ENCODE results near the gene MGP. TPM values are rescaled to one million over a fixed set of nuclear protein-coding genes. Genes with fewer than 3 reads are reported as not detected.

MGP gene
- total and polyA plus RNA-seq, 2 of the 13 experiments (the other 11 are each of a cell fraction or from before 2014, with no cell fraction given) = not detected

DNA sequence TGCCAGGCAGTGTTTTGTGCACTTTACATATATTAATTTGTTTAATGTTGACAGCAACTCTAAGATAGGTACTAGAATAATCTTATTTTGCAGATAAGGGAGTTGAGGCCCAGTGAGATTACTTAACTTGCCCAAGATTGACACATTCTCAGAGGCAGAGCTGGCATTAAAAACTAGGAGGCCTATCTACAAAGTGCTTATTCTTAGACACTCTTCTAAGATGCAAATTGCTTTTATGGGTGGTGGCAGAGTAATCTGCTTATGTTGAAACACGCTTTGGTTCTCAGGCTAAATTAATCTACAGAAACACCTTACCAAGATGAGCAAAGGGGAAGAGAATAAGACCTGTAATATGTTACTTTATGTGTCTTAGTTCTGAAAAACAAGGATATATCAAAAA, 7.2 kb downstream of the MGP start (continued):
- TF ChIP-seq NFKB2 (CRISPR knock-in tag; IDR thresholded peaks at IDR 0.05; ENCODE audit: borderline replicate concordance) = no peak
- TF ChIP-seq, protein P1, sequence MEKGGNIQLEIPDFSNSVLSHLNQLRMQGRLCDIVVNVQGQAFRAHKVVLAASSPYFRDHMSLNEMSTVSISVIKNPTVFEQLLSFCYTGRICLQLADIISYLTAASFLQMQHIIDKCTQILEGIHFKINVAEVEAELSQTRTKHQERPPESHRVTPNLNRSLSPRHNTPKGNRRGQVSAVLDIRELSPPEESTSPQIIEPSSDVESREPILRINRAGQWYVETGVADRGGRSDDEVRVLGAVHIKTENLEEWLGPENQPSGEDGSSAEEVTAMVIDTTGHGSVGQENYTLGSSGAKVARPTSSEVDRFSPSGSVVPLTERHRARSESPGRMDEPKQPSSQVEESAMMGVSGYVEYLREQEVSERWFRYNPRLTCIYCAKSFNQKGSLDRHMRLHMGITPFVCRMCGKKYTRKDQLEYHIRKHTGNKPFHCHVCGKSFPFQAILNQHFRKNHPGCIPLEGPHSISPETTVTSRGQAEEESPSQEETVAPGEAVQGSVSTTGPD (CRISPR knock-in tag; IDR thresholded peaks at IDR 0.05) = no peak
- no peak for TF ChIP-seq ELF3 (CRISPR knock-in tag; IDR thresholded peaks at IDR 0.05)
- TF ChIP-seq ATAD3A (CRISPR knock-in tag; IDR thresholded peaks at IDR 0.05) = no peak
- TF ChIP-seq, protein P2, sequence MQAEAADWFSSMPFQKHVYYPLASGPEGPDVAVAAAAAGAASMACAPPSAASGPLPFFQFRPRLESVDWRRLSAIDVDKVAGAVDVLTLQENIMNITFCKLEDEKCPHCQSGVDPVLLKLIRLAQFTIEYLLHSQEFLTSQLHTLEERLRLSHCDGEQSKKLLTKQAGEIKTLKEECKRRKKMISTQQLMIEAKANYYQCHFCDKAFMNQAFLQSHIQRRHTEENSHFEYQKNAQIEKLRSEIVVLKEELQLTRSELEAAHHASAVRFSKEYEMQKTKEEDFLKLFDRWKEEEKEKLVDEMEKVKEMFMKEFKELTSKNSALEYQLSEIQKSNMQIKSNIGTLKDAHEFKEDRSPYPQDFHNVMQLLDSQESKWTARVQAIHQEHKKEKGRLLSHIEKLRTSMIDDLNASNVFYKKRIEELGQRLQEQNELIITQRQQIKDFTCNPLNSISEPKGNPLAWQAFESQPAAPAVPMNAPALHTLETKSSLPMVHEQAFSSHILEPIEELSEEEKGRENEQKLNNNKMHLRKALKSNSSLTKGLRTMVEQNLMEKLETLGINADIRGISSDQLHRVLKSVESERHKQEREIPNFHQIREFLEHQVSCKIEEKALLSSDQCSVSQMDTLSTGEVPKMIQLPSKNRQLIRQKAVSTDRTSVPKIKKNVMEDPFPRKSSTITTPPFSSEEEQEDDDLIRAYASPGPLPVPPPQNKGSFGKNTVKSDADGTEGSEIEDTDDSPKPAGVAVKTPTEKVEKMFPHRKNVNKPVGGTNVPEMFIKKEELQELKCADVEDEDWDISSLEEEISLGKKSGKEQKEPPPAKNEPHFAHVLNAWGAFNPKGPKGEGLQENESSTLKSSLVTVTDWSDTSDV (CRISPR knock-in tag; IDR thresholded peaks at IDR 0.05) = no peak
- TF ChIP-seq, protein P3, sequence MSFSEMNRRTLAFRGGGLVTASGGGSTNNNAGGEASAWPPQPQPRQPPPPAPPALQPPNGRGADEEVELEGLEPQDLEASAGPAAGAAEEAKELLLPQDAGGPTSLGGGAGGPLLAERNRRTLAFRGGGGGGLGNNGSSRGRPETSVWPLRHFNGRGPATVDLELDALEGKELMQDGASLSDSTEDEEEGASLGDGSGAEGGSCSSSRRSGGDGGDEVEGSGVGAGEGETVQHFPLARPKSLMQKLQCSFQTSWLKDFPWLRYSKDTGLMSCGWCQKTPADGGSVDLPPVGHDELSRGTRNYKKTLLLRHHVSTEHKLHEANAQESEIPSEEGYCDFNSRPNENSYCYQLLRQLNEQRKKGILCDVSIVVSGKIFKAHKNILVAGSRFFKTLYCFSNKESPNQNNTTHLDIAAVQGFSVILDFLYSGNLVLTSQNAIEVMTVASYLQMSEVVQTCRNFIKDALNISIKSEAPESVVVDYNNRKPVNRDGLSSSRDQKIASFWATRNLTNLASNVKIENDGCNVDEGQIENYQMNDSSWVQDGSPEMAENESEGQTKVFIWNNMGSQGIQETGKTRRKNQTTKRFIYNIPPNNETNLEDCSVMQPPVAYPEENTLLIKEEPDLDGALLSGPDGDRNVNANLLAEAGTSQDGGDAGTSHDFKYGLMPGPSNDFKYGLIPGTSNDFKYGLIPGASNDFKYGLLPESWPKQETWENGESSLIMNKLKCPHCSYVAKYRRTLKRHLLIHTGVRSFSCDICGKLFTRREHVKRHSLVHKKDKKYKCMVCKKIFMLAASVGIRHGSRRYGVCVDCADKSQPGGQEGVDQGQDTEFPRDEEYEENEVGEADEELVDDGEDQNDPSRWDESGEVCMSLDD (CRISPR knock-in tag; IDR thresholded peaks at IDR 0.05; ENCODE audit: borderline replicate concordance) = no peak
- TF ChIP-seq MEIS1 (CRISPR knock-in tag; IDR thresholded peaks at IDR 0.05; ENCODE audit: borderline replicate concordance) = no peak
- no peak for TF ChIP-seq SP140L (CRISPR knock-in tag; IDR thresholded peaks at IDR 0.05; ENCODE audit: borderline replicate concordance)
- TF ChIP-seq, protein P4, sequence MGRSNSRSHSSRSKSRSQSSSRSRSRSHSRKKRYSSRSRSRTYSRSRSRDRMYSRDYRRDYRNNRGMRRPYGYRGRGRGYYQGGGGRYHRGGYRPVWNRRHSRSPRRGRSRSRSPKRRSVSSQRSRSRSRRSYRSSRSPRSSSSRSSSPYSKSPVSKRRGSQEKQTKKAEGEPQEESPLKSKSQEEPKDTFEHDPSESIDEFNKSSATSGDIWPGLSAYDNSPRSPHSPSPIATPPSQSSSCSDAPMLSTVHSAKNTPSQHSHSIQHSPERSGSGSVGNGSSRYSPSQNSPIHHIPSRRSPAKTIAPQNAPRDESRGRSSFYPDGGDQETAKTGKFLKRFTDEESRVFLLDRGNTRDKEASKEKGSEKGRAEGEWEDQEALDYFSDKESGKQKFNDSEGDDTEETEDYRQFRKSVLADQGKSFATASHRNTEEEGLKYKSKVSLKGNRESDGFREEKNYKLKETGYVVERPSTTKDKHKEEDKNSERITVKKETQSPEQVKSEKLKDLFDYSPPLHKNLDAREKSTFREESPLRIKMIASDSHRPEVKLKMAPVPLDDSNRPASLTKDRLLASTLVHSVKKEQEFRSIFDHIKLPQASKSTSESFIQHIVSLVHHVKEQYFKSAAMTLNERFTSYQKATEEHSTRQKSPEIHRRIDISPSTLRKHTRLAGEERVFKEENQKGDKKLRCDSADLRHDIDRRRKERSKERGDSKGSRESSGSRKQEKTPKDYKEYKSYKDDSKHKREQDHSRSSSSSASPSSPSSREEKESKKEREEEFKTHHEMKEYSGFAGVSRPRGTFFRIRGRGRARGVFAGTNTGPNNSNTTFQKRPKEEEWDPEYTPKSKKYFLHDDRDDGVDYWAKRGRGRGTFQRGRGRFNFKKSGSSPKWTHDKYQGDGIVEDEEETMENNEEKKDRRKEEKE (IDR thresholded peaks at IDR 0.05) = no peak
